OCI-LY7 (cell line): ENCODE data around the gene BTD. TPM values are rescaled to one million over a fixed set of nuclear protein-coding genes. Genes with fewer than 3 reads are reported as not detected.

ENCODE experiments used
- BruUV-seq: library from RNA; stranded (reverse); fragments of 400-500 nt; replicated peaks from 2 replicates; lab custom pipeline; 2021; lab: Mats Ljungman, UMichigan
- CTCF ChIA-PET: fragments of 300-600 bp; sonication (Branson Sonifier 250); formaldehyde crosslinking; loops from one replicate; lab custom pipeline; 2022; ENCODE audit warnings: antibody characterized with exemption; ENCODE audit not compliant: unreplicated experiment; lab: Charles Lee
- POLR2A ChIA-PET: fragments of 300-600 bp; sonication (Branson Sonifier 250); formaldehyde crosslinking; loops from one replicate; lab custom pipeline; 2022; ENCODE audit warnings: antibody characterized with exemption; lab: Charles Lee
- DNase-seq: peaks from one replicate; pipeline ENCODE4 v3.0.0-alpha.2; 2015; ENCODE audit warnings: low spot score
- H2AFZ ChIP-seq: fragments of 200-600 bp; sonication (generic), shearing (Covaris generic); 2 replicates; pipeline ENCODE4 v1.6.1; 2014; ENCODE audit warnings: mild to moderate bottlenecking, antibody characterized with exemption, low read length, moderate library complexity
- H3K27ac ChIP-seq: fragments of 200-600 bp; sonication (generic); 2 replicates; pipeline ENCODE4 v1.5.1; 2014; ENCODE audit warnings: mixed run types, low read depth, mild to moderate bottlenecking, moderate library complexity, low read length, inconsistent platforms; ENCODE audit not compliant: poor library complexity, severe bottlenecking
- H3K36me3 ChIP-seq: fragments of 200-600 bp; sonication (generic); 2 replicates; pipeline ENCODE4 v1.6.1; 2014; ENCODE audit warnings: mild to moderate bottlenecking, antibody characterized with exemption, low read length, moderate library complexity, mixed read lengths; ENCODE audit not compliant: insufficient read depth
- H3K4me1 ChIP-seq: fragments of 200-600 bp; sonication (generic); 2 replicates; pipeline ENCODE4 v1.5.1; 2014; ENCODE audit warnings: mild to moderate bottlenecking, low read length; ENCODE audit not compliant: insufficient read depth, poor library complexity, severe bottlenecking
- H3K4me2 ChIP-seq: fragments of 200-600 bp; sonication (generic); 2 replicates; pipeline ENCODE4 v1.6.1; 2014; ENCODE audit warnings: mild to moderate bottlenecking, low read length
- H3K4me3 ChIP-seq: fragments of 200-600 bp; sonication (generic); 2 replicates; pipeline ENCODE4 v1.5.1; 2014; ENCODE audit warnings: mild to moderate bottlenecking, low read depth, low read length; ENCODE audit not compliant: poor library complexity, severe bottlenecking
- H3K79me2 ChIP-seq: fragments of 200-600 bp; sonication (generic); 2 replicates; pipeline ENCODE4 v1.6.1; 2016; ENCODE audit warnings: low read depth, mild to moderate bottlenecking, low read length, moderate library complexity, mixed read lengths; ENCODE audit not compliant: insufficient read depth
- H3K9me2 ChIP-seq: fragments of 200-600 bp; sonication (generic); 2 replicates; pipeline ENCODE4 v1.6.1; 2016; ENCODE audit warnings: mild to moderate bottlenecking, low read length, mixed read lengths; ENCODE audit not compliant: insufficient read depth
- H3K9me3 ChIP-seq: fragments of 200-600 bp; sonication (generic); 2 replicates; pipeline ENCODE4 v1.6.1; 2014; ENCODE audit warnings: mild to moderate bottlenecking, mixed run types, low read length, mixed read lengths
- H4K20me1 ChIP-seq: fragments of 200-600 bp; sonication (generic); 2 replicates; pipeline ENCODE4 v1.6.1; 2014; ENCODE audit warnings: mild to moderate bottlenecking, antibody characterized with exemption, low read length, moderate library complexity, mixed read lengths; ENCODE audit not compliant: insufficient read depth
- CTCF ChIP-seq: fragments of 200-600 bp; sonication (generic); conservative IDR thresholded peaks from 2 replicates; pipeline ENCODE4 v1.5.1; 2014; ENCODE audit warnings: mild to moderate bottlenecking, antibody characterized with exemption, low read length, moderate library complexity, mixed read lengths
- EZH2phosphoT487 ChIP-seq: fragments of 200-600 bp; sonication (generic); IDR thresholded peaks from 2 replicates; pipeline ENCODE4 v1.6.1; 2018; ENCODE audit warnings: low read depth, borderline replicate concordance, mild to moderate bottlenecking, mixed run types, antibody characterized with exemption, low read length, moderate library complexity, mixed read lengths
- intact Hi-C: fragments of 100-400 bp; cut with micrococcal nuclease; formaldehyde crosslinking; loops from one replicate; pipeline ENCODE4 v1.10.0; 2022; ENCODE audit not compliant: unreplicated experiment
- total RNA-seq, 2 experiments: library from RNA; depleted of rRNA in 1 of 2; stranded (reverse); fragments of >200 nt in 1 of 2; shearing (Covaris generic) in 1 of 2; gene quantifications; 2 replicates each; pipeline ENCODE4 v1.2.3, GENCODE V29; 2014 to 2022

BTD gene
- total RNA-seq, 2 experiments from 2014 or later = 4.2 to 6.0 TPM

GRCh38 chr3:15611018-15611417 lies 9.5 kb downstream of the BTD start:
- intact Hi-C loops = no loop called here
- Histone ChIP-seq H3K36me3 (no peaks in the 10 kb centered on the region), H3K9me3 (no peaks in the 10 kb centered on the region), H2AFZ (no peak overlapping the region), H3K4me2 (no peak overlapping the region), H3K9me2 (no peaks in the 10 kb centered on the region), H4K20me1 (no peaks in the 10 kb centered on the region), H3K4me1 (no peaks in the 10 kb centered on the region), H3K27ac (no peak overlapping the region), H3K4me3 (no peak overlapping the region), H3K79me2 (no peaks in the 10 kb centered on the region)
- DNase-seq = no peak
- ChIA-PET POLR2A (interaction anchor here (0.7 to 0.8 kb wide), 3 partner anchors 10 to 718 kb away, joined by 3 to 7 read pairs (median 3); partner anchors contain the start of gene HACL1), CTCF (no interaction called here)
- TF ChIP-seq EZH2phosphoT487 (no peak), CTCF (no peak)
- no TSS peak for BruUV-seq

DNA sequence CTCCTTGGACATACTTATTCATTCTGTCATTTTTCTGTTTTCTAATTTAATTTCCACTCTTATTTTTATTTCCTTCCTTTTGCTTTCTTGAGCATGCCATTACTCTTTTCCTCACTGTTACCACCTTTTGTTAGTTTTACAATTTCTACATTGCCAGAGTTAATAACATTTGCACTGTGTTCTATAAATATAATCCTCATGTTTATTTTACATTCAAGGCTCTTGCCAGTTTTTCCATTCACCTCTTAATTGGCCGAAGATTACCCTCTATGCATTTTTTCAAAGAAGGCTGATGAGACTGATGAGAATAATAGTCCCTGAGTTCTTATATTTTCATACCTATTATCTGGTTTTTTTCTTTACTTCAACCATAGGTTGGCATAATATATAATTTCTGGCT lies 10.5 kb downstream of the BTD start:
- Histone ChIP-seq H3K4me2 (no peak overlapping the region), H3K27ac (no peak overlapping the region), H3K36me3 (no peaks in the 10 kb centered on the region), H3K4me3 (no peak overlapping the region), H3K9me2 (no peaks in the 10 kb centered on the region), H3K9me3 (no peaks in the 10 kb centered on the region), H2AFZ (no peak overlapping the region), H4K20me1 (no peaks in the 10 kb centered on the region), H3K79me2 (no peaks in the 10 kb centered on the region), H3K4me1 (no peaks in the 10 kb centered on the region)
- intact Hi-C loops = no loop called here
- DNase-seq = no peak
- TF ChIP-seq CTCF (no peak), EZH2phosphoT487 (no peak)
- ChIA-PET CTCF (no interaction called here), POLR2A (interaction anchor here (1.1 kb wide), 1 partner anchor 21 kb away, joined by 5 read pairs; no protein-coding TSS in a partner anchor)
- BruUV-seq = no TSS peak

DNA sequence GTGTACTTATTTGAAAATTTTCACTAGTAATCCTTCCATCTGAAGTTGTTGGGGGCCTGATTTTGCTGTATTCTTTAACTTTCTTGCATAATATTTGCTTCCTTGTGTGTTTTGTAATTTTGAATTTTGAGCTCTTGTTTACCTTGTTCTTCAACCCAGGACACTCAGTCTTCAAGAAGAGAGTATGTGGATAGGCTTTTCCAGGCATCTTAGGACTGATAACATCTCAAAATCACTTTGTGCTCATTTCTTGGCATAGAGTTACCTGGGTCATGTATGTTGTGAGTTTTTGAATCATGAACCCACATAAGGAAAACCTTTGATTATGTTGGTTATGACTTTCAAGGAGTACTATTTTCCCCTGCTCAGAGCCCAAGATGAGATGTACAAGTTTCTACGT lies 13.4 kb downstream of the BTD start:
- intact Hi-C loops = no loop called here
- Histone ChIP-seq H2AFZ (no peak overlapping the region), H3K4me2 (no peak overlapping the region), H4K20me1 (no peaks in the 10 kb centered on the region), H3K9me2 (no peaks in the 10 kb centered on the region), H3K27ac (no peak overlapping the region), H3K79me2 (no peaks in the 10 kb centered on the region), H3K36me3 (no peaks in the 10 kb centered on the region), H3K9me3 (peaks cover 9% of the 10 kb centered on the region; the same call in 1 of the 2 replicates), H3K4me1 (no peaks in the 10 kb centered on the region), H3K4me3 (no peak overlapping the region)
- ChIA-PET CTCF (no interaction called here), POLR2A (interaction anchor here (0.7 kb wide), 1 partner anchor 28 kb away, joined by 4 read pairs; no protein-coding TSS in a partner anchor)
- BruUV-seq = no TSS peak
- no peak for DNase-seq
- TF ChIP-seq CTCF = no peak
- TF ChIP-seq EZH2phosphoT487 = no peak
